Vagina (tissue), 2 donors: Measurements from ENCODE around the gene CERT1.
"Not testable (repeated sequence)": the region's sequence is repeated elsewhere in the genome, so short reads cannot be mapped to it uniquely, and the experiment has no call there.

Experiments used
- CTCF ChIP-seq, 3 experiments: fragments of 450-650 bp in 2 of 3; fragments of 200-600 bp in 1 of 3; sonication (generic) in 1 of 3; IDR thresholded peaks; one replicate each; pipeline ENCODE4 v1.5.1; 2017 to 2019; ENCODE audit warnings: antibody characterized with exemption in 3 of 3, mild to moderate bottlenecking in 2 of 3, moderate library complexity in 2 of 3
- POLR2AphosphoS5 ChIP-seq, 2 donors: sonication (generic); formaldehyde crosslinking; IDR thresholded peaks; one replicate each; pipeline ENCODE4 v1.9.0; 2017; ENCODE audit warnings: antibody characterized with exemption in 2 of 2, mild to moderate bottlenecking in 2 of 2, low read depth in 1 of 2; ENCODE audit not compliant: insufficient read depth in 1 of 2

- not testable (repeated sequence) for TF ChIP-seq POLR2AphosphoS5 (IDR thresholded peaks at IDR 0.05; ENCODE audit: insufficient read depth in 1 of 2, low read depth in 1 of 2); CTCF (IDR thresholded peaks at IDR 0.05)
These were observed 21.6 kb downstream of the CERT1 start for GRCh38 chr5:75489847-75490246.
